HepG2 (cell line): ENCODE measurements around the gene MAP3K2. TPM values are rescaled to one million over a fixed set of nuclear protein-coding genes. Genes with fewer than 3 reads are reported as not detected.

Experiments
- ATF3 ChIP-seq: sonication (generic); formaldehyde crosslinking; IDR thresholded peaks from 2 replicates; pipeline ENCODE4 v1.4.0; 2020; ENCODE audit warnings: missing genetic modification reagents
- IKZF1 ChIP-seq: fragments of 450-650 bp; IDR thresholded peaks from 2 replicates; pipeline ENCODE4 v1.7.1; 2016
- IKZF5 ChIP-seq: IDR thresholded peaks from 2 replicates; pipeline ENCODE4 v1.6.1; 2018; ENCODE audit warnings: missing genetic modification reagents, mild to moderate bottlenecking, missing compliant biosample characterization
- MLX ChIP-seq: IDR thresholded peaks from 2 replicates; pipeline ENCODE4 v1.6.1; 2016
- MYC ChIP-seq: sonication (generic); formaldehyde crosslinking; IDR thresholded peaks from 2 replicates; pipeline ENCODE4 v1.9.0; 2021; ENCODE audit warnings: missing genetic modification reagents, borderline replicate concordance
- PLSCR1 ChIP-seq: sonication (generic); formaldehyde crosslinking; IDR thresholded peaks from 2 replicates; pipeline ENCODE4 v1.5.0; 2020; ENCODE audit warnings: missing genetic modification reagents, mild to moderate bottlenecking, borderline replicate concordance
- RERE ChIP-seq: IDR thresholded peaks from 2 replicates; pipeline ENCODE4 v1.6.1; 2016; ENCODE audit warnings: low read depth, missing genetic modification reagents, missing compliant biosample characterization
- RFXANK ChIP-seq: IDR thresholded peaks from 2 replicates; pipeline ENCODE4 v1.6.1; 2016
- SCMH1 ChIP-seq: sonication (generic); formaldehyde crosslinking; IDR thresholded peaks from 2 replicates; pipeline ENCODE4 v1.9.0; 2021; ENCODE audit warnings: missing genetic modification reagents, mild to moderate bottlenecking, borderline replicate concordance
- SNAI1 ChIP-seq: sonication (generic); formaldehyde crosslinking; IDR thresholded peaks from 2 replicates; pipeline ENCODE4 v1.5.0; 2020; ENCODE audit warnings: mild to moderate bottlenecking, missing genetic modification reagents, borderline replicate concordance
- SP5 ChIP-seq: IDR thresholded peaks from 2 replicates; pipeline ENCODE4 v1.6.1; 2016; ENCODE audit warnings: low read depth, borderline replicate concordance
- ZBTB33 ChIP-seq: sonication (generic); formaldehyde crosslinking; IDR thresholded peaks from 2 replicates; pipeline ENCODE4 v1.4.0; 2020; ENCODE audit warnings: missing genetic modification reagents
- ZFP91 ChIP-seq: sonication (generic); formaldehyde crosslinking; IDR thresholded peaks from 2 replicates; pipeline ENCODE4 v1.9.0; 2022; ENCODE audit warnings: missing genetic modification reagents, mild to moderate bottlenecking, borderline replicate concordance
- ZMYM4 ChIP-seq: sonication (generic); formaldehyde crosslinking; IDR thresholded peaks from 2 replicates; pipeline ENCODE4 v1.8.1; 2023; ENCODE audit warnings: mild to moderate bottlenecking, missing genetic modification reagents
- ZNF232 ChIP-seq: sonication (generic); formaldehyde crosslinking; IDR thresholded peaks from 2 replicates; pipeline ENCODE4 v1.4.0; 2020; ENCODE audit warnings: missing genetic modification reagents, borderline replicate concordance
- polyA plus RNA-seq, 8 experiments: library from polyadenylated mRNA; depleted of rRNA in 3 of 8; stranded (reverse) in 7 of 8; unstranded in 1 of 8; fragments of >200 nt; fragmentation: Illumina TruSeq in 4 of 8; extraction: Trizol in 4 of 8; gene quantifications; 2 replicates each; pipeline versions ENCODE4 v1.2.1 to v1.2.3, GENCODE V29; 2011 to 2016; ENCODE audit warnings: low read depth in 4 of 8, missing spikeins in 1 of 8, mixed read lengths in 1 of 8; ENCODE audit not compliant: insufficient read depth in 1 of 8
- total RNA-seq, 5 experiments: library from RNA; depleted of rRNA; stranded (reverse); fragments of >200 nt; fragmentation: Illumina TruSeq; extraction: Trizol; gene quantifications; 2 replicates each; pipeline ENCODE4 v1.2.3, GENCODE V29; 2016; ENCODE audit warnings: low read depth in 1 of 5

MAP3K2 gene
- total and polyA plus RNA-seq, 2 of the 13 experiments (the other 11 are each of a cell fraction or from before 2014, with no cell fraction given) = 12.2 to 37.2 TPM

- no peak for TF ChIP-seq SNAI1
- TF ChIP-seq SCMH1 (CRISPR knock-in tag) = no peak
- TF ChIP-seq SP5 (CRISPR knock-in tag) = peak; percentile 65; the same call in 1 of the 2 replicates
- TF ChIP-seq ZMYM4 (CRISPR knock-in tag) = no peak
- no peak for TF ChIP-seq ZNF232
- no peak for TF ChIP-seq MYC (CRISPR knock-in tag)
- TF ChIP-seq MLX = no peak
- TF ChIP-seq PLSCR1 = no peak
- TF ChIP-seq IKZF1 = no peak
- no peak for TF ChIP-seq RERE (CRISPR knock-in tag)
- no peak for TF ChIP-seq ZFP91
- peak; percentile 48; the same call in 1 of the 2 replicates for TF ChIP-seq IKZF5 (CRISPR knock-in tag)
- no peak for TF ChIP-seq ATF3 (CRISPR knock-in tag)
- no peak for TF ChIP-seq ZBTB33
- TF ChIP-seq RFXANK = peak; percentile 98
These were observed 23.3 kb upstream of the MAP3K2 start (continued) for GRCh38 chr2:127410871-127411652.
